HG03135 (cell line): ENCODE data around the gene AMZ2.
"Not testable (repeated sequence)": the region's sequence is repeated elsewhere in the genome, so short reads cannot be mapped to it uniquely, and the experiment has no call there.

Experiments
- ATAC-seq: cut with Tn5 transposase; IDR thresholded peaks from one replicate; pipeline ENCODE4 v1.9.1; 2021; ENCODE audit warnings: mild to moderate bottlenecking, moderate library complexity; ENCODE audit not compliant: unreplicated experiment

Gene AMZ2

DNA sequence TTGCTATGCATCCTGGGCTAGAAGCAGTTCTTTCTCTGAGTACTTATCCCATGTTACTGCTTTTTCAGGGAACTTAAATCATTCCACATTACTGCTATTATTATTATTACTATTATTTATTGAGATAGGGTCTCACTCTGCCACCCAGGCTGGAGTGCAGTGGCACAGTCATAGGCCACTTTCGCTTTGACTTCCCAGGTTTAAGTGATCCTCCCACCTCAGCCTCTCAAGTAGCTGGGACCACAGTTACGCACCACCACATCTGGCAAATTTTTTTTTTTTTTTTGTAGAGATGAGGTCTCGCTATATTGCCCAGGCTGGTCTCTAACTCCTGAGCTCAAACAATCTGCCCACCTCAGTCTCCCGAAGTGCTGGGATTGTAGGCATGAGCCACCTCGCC, 28.4 kb upstream of the AMZ2 start:
- ATAC-seq = not testable (repeated sequence)

DNA sequence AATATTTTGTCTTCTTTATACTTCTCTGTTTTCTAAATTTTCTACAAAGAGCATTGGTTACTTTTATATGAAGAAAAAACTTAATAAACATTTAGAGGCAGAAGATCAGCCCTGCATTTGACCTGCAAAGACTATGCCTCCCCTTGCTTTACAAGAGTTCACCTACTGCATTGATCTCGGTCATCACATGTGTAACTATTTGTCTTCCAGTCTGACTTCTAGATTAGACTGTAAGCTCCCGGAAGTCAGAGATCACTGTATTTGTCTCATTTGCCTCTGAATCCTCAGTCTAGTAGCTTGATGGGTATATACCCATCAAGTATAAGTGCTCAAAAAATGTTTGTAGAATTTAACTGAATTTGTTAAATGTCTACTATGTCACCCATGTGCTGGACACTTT, 27.7 kb upstream of the AMZ2 start:
- ATAC-seq = not testable (repeated sequence)

DNA sequence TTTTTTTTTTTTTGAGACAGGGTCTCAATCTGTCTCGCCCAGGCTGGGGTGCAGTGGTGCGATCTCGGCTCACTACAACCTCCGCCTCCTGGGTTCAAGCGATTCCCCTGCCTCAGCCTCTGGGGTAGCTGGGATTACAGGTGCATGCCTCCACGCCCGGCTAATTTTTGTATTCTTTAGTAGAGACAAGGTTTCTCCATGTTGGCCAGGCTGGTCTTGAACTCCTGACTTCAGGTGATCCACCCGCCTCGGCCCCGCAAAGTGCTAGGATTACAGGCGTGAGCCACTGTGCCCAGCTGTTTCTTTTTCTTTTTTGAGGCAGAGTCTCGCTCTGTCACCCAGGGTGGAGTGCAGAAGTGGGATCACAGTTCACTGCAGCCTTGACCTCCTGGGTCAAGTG, 27.1 kb upstream of the AMZ2 start:
- not testable (repeated sequence) for ATAC-seq

DNA sequence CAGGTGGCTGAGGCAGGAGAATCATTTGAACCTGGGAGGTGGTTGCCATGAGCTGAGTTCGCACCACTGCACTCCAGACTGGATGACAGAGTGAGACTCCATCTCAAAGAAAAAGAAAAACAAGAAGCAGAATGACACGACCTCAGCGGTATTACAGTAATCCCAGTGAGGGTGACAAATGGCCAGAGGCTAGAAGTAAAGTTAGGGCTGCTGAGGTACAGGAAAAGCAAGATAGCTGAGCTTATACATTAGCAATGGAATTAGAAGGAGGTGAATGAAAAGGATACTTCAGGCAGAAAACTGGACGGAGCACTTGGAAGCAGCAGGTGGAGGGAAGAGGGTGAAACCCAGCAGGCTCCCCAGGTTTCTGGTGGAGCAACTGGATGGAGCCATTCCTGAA, 26.1 kb upstream of the AMZ2 start:
- ATAC-seq = no peak

DNA sequence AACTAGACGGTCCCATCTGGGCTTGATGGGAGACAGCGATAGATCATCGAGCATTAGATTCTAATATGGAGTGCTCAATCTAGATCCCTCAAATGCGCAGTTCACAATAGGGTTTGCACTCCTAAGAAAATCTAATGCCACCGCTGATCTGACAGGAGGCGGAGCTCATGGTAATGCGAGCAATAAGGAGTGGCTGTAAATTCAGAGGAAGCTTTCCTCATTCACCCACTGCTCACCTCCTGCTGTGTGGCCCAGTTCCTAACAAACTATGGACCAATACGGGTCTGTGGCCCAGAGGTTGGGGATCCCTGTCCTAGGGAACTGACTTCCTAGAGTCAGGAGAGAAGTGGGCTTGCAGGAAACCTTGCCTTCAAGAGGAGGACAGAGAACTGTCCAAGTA, 25.2 kb upstream of the AMZ2 start:
- ATAC-seq = no peak

DNA sequence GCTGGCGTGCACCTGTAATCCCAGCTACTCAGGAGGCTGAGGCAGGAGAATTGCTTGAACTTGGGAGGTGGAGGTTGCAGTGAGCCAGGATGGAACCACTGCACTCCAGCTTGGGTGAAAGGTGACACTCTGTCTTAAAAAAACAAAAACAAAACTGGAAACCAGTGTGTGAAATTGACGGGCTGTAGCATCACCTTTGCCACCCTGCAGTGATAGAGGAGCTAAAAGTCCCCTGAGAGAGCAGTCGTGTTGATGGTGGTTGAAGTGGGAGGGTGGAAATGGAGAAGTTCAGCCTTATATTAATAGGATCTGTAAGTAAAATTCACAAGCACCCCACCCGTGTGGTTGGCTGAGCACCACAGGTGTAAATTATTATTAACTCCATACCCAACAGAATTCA, 22.8 kb upstream of the AMZ2 start:
- not testable (repeated sequence) for ATAC-seq

DNA sequence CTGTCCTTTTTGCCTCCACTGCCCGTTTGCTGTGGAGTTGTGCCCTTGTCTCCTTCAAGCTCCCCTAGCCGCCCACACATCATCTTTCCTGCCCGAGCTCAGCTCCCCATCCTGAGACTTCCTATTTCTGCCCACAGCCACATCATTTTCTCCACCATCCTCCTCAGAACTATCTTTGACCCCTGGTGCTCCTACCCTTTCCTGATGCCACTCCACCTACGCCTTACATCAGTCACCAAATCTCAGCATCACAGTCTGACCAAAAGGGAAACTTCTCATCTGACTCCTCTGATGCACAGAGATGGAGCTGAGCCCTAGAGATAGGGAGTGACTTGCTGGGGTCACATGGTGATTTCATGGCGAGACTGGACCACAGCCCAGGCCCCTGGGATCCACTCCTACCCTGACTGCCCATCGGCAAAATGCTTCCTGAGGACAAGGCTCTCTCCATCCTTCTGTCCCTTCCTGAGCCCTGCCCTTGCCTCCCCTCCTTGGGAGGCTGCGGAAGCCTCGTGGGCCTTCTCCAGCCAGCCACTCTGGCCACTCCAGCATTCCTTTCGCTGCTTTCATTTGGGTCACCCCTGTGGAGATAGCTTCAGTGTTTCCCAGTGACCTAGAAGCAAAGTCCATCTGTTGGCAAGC, 19.7 kb upstream of the AMZ2 start:
- ATAC-seq = not testable (repeated sequence)

DNA sequence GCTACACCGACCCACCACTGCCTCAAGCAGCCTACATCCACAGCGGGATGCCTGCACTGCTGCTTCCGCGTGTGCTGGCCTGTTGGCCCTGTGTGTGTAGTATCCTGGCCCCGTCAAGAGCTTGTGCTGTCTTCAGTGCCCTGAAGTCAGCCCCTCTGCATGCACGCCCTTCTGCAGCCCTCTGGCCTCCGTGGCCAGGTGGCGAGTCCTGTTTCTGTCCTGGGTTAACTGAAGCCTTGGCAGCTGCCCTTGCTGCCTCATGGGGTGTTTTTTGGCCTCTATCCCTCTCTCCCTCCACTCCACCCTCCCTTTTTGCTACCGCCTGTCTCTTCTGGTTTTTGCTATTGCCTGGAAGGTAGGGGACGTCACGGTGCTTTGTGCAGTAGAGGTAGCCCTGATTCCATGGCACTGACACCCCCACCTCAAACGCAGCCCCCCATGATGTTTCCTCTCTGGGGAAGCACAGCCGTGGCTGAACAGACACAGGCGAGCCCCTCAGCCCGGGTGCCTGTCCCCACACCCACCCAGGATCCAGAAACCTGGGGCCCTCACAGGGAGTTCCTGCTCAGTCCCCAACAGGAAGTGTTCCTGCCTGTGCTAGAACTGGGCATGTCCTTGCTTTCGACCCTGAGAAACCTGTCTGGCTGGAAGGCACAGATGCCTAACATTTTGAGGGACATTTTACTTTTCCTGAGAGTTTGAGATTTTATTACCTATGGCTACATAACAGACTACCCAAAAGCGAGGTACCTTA, 18.8 kb upstream of the AMZ2 start:
- no peak for ATAC-seq

DNA sequence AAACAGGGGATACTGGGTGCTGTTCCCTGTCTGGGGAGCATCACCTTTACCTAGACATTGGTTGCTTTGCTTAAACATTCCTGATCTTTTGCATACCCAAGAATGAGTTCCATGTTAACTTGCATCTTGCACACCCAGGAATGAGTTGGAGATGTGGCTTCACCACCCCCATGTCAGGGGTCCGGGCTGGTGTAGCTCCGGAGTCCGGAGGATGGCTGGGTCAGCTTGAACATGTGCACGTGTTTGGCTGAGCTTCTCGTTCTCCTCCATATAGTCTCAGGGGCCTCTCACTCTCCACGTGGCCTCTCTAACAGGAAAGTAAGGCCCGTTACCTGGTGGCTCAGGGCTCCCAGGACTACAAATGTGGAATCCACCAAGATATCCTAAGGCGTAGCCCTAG, 18.2 kb upstream of the AMZ2 start:
- no peak for ATAC-seq

DNA sequence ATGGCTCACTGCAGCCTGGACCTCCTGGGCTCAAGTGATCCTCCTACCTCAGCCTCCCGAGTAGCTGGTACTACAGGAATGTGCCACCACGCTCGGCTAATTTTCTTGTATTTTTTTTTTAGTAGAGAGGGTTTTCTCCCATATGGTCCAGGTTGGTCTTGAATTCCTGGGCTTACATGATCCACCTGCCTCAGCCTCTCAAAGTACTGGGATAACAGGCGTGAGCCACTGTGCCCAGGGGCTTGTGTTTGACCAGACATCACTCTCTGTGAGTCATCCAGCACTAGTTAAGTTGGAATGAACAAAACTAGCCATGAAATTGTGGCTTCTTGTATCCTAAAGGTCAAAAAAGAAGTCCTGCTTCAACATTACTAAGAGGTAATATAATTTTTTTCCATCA, 16.7 kb upstream of the AMZ2 start:
- not testable (repeated sequence) for ATAC-seq

DNA sequence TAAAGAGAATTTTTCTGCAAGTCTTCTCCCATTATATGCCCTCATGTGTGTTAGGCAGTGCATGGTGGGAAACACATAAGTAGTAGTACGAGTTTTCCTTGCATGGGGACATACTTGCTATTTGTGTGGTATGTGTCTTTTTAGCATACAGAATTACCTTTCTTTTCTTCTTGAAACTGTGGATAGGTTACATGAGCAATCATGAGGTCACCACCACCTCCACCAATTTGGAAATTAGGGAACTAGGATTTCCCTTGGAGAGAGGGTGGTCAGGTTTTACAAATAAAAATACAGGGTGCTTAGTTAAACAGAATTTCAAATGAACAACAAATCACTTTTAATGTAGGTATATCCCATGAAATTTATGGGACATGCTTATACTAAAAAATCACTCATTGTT, 16.3 kb upstream of the AMZ2 start:
- no peak for ATAC-seq

DNA sequence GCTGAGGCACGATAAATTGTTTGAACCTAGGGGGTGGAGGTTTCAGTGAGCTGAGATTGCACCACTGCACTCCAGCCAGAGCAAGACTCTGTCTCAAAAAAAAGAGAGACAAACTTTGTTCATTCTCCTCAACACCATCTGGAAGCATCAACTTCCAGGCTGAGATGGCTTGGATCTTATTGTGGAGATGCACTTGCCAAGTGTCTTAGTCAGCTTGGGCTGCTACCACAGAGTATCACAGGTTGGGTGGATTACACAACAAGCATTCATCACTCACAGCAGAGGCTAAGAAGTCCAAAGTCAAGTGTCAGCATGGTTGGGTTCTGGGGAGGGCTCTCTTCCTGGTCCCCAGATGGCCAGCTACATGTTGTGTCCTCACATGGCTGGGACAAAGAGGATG, 15.1 kb upstream of the AMZ2 start:
- ATAC-seq = not testable (repeated sequence)

DNA sequence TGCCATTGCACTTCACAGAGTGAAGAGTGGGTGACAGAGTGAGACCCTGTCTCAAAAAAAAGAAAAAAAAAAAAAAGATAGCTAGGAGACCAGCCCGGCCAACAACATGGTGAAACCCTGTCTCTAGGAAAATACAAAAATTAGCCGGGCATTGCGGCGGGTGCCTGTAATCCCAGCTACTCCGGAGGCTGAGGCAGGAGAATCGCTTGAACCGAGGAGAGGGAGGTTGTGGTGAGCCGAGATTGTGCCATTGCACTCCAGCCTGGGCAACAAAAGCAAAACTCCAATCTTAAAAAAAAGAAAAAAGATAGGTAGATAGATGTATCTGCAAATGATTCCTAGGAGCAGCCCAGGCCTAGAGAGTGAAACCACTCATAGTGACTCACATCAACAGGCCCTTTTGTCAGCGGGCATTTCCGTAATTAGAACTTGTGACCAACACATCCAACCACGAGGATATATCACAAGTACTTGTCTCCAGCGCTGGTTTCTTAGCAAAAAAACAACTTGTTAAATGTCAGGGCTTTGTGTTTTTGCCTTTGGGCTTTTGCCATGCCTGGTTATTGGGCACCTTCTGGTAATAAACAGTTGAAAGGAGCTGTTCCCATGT, 13.0 kb upstream of the AMZ2 start:
- peak; percentile 30 for ATAC-seq

DNA sequence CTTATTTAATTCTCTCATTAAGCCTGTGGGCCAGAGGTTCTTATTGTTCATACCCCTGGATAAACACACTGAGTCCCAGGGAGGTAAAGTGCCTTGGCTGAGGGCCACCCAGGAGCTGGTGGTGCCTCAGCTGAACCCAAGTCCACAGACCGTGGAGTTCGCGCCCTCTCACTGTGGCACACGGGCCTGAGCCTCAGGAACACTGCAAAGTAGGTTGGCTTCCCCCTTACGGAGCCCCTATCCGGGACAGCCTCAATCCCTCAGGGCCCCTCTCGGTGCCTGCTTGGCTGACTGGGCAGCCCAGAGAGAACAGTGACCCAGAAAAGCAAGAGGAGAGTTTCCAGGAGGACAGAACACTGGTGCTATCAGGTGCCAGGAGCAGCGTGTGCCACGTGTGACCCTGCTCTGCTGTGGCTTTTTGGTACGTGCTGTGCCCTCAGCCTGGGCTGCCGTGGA, 12.5 kb upstream of the AMZ2 start:
- ATAC-seq = not testable (repeated sequence)

DNA sequence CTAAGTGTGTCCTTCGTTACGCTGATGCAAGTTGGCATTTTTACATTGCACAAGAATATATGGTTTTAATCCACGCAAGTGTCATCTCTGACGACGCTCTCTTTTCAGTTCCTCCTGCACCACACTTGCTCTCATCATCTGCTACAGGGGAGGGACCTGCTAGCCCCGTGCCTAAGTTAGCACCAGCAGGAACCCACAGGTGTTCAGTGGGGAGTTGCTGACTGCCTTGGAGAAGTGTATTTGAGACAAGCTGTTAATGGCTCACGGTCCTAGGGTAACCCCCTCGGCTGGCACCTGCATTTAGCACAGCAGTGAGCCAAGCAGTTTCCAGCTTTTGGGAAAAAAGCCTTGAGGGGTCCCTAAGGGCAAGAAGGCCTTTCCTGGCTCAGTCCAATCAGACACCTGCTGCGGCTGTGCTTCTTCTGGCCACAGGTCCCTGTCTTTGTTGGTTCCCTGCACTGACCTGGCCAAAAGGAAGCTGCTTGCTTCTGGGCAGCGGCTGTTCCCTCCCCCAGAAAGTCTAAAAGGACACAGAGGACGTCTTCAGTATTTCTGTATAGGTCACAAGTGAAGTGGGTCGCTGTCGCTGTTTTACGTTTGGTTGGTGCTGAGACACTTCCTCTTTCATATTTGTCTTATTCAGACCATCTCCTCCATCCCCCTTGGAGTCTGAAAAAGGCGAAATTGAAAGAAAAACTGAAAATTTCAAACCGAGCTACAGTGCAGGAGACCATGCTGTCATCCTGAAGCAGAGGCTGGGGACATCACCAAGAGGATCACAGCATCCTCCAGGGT, 10.3 kb upstream of the AMZ2 start:
- peak; percentile 65 for ATAC-seq

DNA sequence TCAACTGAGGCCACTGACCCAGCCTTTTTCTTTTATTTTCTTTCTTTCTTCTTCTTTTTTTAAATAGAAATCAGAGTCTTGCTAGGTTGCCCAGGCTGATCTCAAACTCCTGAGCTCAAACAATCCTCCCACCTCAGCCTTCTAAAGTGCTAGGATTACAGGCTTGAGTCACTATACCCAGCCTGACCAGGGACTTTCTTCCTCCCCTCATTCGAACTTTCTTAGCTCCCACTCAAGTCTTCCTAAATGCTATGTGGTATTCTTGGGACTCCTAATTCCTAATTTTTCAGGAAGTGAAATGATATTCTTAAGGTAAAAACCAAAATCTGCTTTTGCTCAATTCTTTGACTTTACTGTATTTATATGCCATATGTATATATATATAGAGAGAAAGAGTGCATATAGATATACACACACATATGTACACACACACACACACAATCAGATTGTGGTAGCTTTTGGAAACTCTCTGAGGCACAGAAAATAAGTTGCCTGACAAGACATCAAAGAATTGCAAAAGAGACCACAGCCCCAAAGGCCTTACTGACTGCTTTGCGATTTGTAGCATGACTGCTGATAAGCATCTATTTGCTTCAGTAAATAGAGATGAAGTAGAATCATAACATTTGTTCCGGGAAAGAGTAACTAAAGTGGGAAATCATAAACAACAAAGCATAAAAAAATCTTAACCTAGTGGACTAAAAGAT, 9.5 kb upstream of the AMZ2 start:
- ATAC-seq = no peak

DNA sequence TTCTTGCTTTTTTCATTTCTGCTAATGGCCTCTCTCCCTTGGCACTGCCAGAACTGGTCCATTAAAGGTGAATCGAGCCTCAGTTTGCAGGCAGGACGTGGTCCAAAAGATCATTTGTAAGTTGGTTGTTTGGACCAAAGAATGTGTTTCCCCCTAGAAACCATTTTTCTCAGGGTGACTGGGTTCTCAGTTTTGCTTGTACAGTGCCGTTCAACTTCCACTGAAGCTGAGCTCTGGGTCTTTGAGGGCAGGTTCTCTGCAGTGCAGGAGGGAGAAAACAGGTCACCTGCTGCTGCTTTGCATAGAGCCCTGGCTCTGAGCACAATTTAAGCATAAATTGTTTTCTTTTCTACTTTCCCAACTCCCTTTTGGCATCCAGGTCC, 9.0 kb upstream of the AMZ2 start:
- no peak for ATAC-seq

DNA sequence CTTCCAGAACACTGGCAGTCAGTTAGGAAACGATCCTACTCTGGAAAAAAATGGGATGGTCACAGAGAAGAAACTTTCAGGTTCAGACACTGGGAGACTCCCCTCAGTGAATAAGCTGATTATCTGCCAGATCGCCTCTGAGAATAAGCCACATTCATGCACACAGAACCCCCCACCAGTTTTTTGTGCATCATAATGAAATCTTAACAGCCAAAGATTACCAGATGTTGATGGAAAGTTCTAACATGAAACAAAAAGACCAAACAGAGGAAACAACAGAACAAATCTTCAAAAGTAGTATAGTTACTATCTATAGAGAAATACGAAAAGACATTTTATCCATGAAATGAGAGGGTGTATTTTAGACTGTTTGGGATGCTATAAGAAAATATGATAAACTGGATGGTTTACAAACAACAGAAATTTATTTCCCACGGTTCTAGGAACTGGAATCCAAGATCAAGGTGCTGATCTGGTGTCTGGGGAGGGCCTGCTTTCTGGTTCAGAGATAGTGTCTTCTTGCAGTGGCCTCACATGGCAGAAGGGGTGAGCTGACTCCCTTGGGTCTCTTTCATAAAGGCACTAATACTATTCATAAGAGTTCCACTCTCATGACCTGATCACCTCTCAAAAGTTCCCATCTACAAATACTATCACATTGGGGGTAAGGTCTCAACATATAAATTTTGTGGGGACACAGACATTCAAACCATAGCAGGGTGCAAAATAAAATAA, 8.0 kb upstream of the AMZ2 start:
- ATAC-seq = no peak

DNA sequence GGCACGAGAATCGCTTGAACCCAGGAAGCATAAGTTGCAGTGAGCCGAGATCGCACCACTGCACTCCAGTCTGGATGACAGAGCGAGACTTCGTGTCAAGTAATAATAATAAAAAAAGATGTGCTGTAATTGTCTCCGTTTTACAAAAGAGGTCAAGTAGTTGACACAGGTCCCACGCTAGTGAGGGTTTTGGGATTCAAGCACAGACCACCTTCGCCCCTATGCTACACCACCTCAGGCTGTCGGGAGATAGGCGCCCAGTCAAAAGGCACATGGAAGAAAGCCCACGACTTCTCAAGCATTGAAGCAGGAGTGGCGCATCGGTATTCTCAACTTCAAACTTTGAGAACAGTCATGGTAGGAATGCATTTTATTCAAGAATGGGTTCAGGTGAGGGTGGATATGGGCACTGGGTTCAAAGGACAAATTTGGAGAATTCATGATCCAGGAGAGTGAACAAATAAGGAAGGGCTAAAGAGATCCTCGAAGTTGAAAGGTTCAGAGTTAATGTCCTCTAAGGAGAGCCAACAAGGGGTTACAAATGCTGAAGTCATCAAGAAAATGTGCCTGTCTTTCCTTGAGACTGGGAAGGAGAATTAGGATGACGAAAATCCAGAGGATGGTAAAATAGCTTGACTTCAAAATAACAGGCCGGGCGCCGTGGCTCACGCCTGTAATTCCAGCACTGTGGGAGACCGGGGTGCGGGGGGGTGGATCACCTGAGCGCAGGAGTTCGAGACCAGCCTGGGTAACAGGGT, 1.4 kb upstream of the AMZ2 start:
- no peak for ATAC-seq
